HG02642 (cell line): ENCODE measurements around the gene GRK5.

Source experiments
- ATAC-seq: cut with Tn5 transposase; IDR thresholded peaks from one replicate; pipeline ENCODE4 v1.9.1; 2021; ENCODE audit warnings: mild to moderate bottlenecking; ENCODE audit not compliant: unreplicated experiment, poor library complexity

Gene GRK5

DNA sequence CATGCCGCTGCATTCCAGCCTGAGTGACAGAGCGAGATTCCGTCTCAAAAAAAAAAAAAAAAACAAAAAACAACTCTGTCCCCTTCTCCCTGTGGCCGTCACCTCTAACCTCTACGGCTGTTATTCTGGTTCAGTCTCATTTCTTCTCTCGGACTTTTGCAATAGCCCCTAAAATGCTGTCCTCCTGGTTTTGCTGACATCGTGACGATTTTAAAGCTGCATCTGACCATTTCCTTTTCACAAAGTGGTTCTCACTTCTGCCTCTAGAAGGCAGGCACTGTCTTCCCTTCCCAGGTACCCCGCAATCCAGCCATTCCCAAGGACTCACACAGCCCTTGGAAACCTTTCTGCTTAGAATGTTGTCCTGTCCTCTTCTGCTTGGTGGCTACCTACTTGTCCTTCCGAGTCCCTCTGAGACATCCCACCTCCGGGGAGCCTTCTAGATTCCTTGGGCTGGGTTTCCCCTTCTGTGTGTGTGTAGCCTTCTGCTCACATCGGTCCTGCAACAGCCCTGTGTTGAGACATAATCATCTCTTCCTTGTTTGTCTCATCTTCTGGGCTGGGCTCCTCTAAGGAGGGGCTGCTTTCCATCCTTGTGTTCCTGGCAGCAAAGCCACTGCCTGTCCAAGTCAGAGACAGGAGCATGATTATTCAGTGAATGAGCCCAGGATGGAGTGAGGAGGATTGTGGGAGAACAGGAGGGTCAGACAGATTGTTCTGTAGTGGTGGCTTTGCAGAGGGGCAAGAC, 83.1 kb downstream of the GRK5 start:
- ATAC-seq: no peak

DNA sequence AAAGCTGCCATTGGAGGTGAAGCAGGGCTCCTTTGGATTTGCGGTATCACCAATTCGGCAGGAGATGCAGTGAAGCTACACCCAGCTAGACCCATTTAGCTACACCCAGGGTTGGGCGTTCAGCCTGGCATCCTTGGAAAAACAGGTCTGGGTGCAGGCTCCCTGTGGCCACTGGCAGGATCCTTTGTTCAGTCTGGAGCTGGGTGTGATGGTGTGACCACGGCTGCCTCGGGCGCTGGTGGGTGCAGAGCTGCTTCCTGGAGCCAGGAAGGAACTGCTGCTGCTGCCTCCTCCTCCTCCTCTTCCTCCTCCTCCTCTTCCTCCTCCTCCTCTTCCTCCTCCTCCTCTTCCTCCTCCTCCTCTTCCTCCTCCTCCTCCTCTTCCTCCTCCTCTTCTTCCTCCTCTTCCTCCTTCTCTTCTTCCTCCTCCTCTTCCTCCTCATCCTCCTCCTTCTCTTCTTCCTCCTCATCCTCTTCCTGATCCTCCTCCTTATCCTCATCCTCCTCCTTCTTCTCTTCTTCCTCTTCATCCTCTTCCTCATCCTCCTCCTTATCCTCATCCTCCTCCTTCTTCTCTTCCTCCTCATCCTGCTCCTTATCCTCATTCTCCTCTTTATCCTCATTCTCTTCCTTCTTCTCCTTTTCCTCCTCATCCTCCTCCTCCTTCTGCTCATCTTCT, 84.0 kb downstream of the GRK5 start:
- no peak for ATAC-seq

DNA sequence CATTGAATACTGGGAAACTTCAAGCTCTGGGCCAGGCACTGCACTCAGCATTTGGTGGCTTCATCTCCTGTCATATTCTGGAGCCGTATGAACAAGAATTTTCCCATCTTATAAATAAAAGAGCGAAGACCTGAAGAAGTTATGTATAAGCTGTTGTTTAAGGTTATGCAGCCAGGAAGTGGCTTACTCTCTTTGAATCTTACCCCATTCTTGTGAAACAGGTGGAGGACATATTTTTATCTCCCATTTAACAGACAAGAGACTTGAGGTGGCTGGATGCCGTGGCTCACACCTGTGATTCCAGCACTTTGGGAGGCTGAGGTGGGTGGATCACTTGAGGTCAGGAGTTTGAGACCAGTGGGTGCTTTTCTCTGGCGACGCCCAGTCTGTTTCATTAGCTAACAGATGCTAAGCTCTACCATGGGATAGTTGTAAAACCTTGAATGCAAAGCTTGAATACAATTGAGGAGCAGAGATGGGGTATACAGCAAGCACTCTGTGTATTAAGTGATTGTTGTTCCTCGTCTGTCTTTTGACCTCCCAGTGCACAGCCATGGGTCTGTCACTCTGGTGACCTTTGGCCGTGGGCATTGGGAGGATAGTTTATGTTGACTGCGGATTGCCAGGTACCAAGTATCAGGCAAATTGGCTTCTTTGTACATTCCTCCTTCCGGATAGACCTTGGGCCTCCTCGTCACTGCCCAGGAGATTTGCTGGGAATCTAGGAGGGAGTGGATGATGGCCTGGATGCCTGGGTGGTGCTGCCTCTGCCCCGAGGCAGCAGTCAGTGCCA, 85.8 kb downstream of the GRK5 start:
- no peak for ATAC-seq

DNA sequence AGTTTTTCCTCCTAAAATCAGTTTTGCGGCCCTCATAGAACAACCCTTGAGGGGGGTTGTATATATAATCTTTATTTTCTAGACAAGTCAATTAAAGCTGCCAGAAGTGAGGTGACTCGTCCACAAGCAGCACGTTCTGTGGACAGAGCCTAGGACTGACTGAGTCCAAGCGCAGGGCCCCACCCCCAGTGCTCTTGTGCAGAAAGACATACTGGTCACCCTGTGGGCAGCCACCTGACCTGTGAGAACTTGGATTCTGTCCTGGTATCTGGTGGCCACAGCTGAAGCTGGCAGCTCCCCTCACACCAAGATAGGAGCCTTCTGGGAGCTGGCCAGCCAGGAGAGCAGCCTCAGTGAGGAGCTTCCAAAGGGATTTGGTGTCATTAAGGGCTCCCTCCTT, 89.3 kb downstream of the GRK5 start:
- no peak for ATAC-seq

DNA sequence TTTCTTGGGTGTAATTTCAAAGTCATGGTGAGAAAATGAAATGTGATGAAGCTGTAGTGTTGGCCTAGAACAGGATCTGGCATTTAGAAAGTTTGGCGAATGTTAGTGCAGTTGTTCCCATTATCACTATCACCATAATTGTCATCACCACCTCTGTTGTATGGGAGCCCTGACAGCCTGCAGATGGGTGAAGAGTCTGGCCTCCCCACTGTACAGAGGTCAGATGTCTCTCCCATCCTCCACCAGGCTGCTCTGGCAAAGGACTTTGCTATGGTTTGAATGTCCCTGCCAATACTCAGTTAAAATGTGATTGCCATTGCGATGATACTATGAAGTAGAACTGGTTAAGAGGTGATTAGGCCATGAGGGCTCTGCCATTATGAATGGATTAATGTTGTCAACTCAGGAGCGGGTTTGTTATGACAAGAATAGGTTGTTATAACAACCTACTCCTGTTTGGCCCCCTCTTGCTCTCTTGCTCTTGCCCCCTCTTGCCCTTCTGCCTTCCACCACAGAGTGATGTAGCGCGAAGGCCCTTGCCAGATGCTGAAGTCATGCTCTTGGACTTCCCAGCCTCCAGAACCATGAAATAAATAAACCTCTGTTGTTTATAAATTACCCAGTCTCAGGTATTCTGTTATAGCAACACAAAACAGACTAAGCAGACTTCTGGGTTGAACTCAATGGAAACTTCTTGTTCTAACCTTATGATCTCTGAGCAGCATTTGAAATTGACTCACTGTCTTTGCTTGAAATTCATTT, 90.0 kb downstream of the GRK5 start:
- no peak for ATAC-seq

DNA sequence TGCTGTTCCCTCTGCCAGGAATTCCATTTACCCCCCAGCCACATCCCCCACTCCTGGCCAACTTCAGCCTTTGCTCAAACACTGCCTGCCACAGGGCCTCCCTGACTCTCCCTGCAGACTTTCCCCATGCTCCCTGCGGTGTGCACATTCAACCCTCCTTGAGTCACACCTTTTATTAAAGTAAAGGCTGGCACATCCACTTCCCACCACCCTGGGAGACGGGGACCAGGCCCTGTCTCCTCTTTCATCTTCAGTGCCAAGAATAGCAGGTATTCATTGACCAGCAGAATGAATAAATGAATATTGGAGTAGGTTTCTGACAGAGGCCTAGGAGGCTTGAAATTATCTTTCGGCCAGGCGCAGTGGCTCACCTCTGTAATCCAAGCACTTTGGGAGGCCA, 91.4 kb downstream of the GRK5 start:
- no peak for ATAC-seq

DNA sequence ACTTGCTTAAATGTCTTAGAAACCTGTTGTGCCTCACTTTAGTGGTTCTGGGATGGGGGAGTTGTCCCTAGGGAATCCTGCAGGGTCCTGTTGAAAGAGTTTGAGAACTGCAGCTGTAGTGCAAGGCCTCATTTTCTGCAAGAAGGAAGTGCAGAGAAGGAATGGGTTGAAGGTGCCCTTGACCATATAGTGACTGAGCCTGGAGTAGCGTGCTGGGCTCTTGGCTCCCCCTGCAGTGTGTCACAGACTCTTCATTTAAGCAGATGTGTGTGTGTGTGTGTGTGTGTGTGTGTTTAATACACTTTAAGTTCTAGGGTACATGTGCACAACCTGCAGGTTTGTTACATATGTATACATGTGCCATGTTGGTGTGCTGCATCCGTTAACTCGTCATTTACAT, 92.2 kb downstream of the GRK5 start:
- ATAC-seq: no peak

DNA sequence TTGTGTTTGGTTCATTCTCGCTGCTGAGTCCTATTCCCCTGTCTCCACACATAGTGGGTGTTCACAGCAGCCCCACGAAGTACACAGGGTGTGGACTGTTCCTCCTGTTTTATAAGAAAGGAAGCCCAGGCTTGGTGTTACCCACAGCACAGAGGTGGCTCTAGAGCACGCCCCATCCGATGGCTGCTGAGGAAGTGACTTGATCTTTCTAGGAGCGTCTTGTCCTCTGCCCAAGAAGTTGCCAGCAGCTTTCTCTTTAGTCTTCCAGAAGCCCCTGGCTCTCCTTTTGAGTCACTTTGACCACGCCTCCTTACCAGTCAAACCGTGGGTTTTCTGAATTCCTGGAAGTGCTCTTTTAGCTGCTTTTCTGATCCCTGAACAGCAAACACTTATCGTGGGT, 94.0 kb downstream of the GRK5 start:
- no peak for ATAC-seq

DNA sequence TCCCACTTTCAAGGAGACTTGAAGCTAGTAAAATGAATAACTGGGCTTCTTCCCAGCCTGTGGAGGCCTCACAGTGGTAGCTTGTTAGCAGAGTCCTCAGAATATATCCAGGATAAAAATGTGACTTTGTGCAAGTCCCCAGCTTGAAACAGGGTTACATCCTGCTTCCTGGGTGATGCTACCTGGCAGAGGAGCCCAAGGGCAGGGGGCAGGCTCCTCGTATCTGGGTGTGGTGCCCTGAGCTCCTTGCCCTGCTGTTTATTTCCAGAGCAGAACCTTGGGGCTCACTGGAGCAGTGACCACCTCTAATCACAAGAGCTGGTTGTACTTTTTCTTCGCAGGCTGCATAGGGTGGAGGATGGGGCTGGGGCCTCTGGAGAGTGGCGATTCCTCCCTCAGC, 94.8 kb downstream of the GRK5 start:
- no peak for ATAC-seq

DNA sequence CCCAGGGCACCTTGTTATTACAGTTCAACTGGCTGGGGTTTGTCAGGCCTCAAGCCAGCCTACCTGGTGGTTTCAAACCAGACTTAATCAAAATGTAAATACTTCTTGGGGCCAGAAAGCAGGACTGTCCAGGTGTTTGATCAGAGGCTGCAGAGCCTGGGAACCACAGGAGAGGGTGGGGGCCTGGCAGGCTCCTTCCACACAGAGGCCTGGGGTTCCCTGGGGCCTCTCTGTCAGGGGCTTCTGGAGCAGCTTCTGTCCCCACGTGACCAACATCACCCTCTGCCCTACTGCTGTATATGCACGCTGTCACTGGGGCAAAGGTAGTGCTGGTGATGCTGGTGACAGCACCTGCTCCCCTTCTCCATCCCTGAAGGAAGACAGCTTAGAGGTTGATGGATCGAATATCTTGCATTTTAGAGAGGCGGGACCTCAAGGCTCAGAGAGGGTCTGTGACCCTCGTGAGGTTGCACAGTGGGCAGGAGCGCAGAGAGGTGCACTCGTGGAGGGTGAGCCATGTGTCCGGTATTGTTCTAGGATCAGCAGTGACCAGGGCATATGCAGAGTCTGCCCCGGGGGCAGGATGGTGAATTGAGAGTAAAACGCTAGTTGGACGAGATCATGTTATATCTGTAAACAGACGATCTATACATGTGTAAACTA, 95.4 kb downstream of the GRK5 start:
- ATAC-seq: no peak

DNA sequence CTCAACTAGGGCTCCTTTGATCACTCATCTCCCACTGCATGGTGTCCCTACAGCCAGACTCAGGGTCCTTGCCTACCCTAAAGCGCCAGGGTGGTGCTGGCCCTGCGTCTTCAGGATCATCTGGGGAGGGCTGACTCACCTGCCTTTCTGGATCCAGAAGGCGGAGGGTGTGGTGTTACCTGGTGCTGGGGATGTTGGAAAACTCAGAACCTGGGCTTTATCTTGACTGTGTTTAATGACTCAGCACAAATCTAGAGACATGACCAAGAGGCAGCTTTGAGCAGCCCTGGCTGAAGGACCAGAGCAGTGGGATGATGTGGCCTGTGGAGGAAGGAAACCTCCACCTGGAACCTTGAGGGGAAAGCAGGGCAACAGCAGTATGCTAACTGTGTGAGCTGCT, 96.5 kb downstream of the GRK5 start:
- no peak for ATAC-seq

DNA sequence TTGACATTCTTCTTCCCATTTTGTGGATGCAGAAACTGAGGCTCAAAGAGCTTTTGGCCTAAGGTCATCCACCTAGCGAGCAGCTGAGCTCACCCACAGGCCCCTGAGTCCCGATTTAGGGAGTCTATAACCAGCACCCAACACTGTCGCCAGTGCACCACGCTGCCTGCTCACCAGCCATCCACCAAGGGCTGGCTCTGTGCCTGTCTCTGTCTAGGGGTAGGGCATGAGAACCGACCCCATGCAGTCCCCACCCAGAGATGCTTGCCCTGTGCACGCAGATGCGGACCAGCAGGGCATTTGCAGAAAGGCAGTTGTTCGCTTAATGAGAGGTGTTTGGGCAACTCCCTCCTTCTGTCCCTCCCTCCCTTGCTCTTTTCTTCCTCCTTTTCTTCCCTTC, 97.2 kb downstream of the GRK5 start:
- no peak for ATAC-seq

DNA sequence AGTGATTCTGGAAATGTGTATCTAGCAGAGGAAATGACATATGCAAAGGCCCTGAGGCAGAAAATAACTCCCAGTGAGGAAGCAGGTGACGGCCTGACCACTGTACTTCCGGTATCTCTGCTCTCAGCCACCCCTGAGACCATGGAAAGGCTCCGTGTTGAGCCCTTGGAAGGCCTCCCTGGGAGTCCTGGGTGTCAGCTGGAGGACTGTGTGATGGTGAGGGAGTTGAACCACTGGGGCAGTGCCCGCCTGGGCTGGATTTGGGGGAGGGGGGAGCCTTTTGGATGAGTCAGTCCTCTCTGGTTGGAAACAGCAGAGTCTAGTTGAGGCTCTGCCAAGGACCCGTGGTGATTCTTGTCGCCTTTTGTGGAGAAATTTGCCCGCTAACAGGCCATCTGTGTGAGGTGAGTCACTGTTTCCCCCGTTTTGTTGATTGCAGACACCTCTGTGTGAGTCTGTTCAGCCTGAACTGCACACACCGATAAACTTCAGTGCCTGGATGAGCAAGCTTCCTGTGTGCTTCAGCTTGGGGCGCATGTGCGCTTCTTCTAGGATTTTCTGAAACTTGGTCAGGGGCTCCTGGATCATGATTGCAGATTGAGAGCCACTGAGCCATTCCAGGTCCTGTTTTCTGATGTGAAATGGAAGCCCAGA, 98.6 kb downstream of the GRK5 start:
- peak; percentile 54 for ATAC-seq

DNA sequence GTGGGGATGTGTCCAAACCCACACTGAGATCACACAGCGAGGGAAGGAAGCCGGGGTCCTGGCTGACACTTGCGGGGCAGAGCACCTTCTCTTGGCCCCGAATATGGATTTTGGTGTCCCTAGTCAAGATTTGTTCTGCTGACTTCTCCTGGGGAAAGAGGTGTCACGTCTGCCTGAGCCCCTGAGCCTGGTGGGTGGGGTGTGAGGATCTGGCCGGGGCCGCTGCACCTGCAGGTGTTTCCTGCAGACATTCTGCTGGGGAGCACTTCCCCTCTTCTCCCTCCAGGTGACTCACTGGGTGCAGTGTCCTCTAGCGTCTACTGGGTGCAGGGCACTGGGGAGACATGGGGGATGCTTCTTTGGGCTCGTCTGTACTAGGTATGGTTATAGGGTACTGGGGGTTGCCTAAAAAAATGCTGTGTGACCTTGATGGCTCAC, 99.2 kb downstream of the GRK5 start:
- ATAC-seq: peak; percentile 77

DNA sequence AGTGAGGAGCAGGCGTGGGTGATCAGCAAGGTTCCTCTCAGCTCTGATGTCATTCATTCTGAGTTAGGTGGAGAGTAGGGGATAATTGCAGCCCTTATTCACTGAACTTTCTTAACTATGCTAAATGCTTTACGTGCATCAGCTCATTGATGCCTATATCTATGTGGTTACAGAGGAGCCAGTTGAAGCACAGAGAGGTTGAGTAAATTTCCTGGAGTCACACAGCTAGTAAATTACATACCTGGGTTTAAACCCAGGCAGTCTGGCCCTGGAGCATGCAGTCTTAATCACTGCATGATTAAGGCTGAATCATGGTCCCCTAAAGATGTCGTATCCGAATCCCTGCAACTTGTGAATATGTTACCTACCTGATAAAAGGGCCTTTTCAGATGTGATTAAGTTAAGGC, 99.6 kb downstream of the GRK5 start:
- ATAC-seq: no peak

DNA sequence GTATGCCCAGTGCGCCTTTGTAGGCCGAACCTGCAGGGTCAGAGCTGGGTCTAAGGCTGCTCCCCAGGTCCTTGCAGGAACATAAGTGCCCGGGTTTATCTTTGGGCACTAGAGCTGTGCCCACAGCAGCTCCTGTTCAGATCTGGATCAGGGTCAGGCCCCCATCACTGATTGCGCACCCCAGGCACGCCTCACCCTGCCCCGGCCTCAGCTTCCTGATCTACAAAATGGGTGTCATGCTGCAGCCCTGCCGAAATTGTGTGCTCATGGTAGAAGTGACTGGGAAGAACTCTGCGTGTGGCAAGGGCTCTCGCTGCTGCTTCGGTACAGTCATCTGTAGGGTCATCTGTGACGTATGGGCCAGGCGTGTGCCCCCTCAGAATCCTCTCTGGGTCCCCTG, 100.7 kb downstream of the GRK5 start:
- no peak for ATAC-seq

DNA sequence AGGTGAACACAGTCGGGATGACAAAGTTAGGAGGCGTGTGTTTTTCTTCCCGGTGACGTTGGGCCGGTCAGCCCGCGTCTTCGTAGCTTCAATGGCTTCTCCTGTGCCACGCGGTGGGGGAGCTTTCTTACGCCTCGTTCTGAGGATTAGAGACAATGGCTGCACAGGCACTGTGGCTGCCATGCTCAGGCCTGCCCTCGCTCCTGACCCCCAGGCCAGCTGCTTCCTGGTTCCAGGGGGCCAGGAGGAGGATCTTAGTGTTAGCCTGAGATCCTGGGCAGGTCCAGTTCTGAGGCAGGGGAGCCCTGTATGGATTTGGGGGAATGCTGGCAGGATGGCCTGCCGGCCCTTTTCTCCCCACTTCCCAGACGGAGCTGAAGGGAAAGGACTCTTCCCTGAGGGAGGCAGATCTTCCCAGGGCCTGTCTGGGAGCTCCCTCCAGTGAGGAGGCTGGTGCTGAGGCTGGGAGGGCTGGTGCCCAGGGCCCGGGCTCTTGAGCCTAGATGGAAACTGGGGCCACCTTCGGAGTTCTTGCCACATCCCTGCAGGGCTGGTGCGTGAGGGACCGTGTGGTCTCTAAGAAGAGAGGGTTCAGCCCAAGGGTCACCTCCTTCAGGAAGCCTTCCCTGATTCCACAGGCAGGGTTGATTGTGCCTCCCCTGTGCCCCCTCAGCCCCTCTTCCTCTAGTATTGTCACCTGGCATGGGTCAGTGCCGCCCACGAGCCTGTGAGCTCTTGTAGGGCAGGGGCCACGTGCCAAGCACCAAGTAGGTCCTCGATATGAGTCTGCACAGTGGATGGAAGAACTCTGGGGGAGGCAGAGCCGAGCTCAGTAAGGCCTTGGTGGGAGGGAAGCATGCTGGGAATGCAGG, 101.4 kb downstream of the GRK5 start:
- ATAC-seq: no peak

DNA sequence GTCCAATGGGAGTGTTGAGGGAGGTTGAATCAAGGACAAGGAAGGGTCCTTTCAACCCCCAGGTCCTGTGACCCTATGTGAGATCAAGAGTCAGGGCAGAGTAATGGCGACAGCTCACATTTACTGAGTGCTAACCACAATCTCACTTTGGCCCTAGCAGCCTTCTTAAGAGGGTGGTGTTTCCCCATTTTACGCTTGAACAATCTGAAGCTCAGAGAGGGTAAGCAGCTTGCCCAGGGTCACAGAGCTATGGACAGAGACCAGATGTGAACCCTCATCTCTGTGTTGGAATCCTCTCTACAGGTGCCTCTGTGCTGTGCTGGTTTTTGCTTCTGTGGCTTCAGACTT, 102.0 kb downstream of the GRK5 start:
- no peak for ATAC-seq

DNA sequence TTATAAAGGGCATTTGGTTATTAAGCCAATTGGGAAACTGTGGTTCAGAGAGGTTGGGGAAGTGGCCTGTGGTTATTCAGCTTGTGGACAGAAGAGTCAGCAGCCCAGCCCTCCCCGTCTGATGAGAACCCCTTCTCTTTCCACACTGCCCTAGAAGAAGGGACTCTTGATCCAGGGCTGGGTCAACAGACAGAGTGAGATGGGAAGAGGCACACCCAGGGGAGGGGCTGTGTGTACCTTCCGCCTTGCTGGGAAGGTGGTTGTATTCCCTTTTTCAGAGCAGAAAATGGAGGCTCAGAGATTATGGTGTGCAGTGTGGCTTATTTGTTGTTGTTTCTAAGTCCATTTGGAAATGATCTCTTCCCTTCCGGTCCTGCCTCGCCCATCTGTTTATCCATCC, 103.4 kb downstream of the GRK5 start:
- no peak for ATAC-seq
